Epithelial cell of proximal tubule (primary cell): ENCODE results near the gene MIDN. TPM values are rescaled to one million over a fixed set of nuclear protein-coding genes. Genes with fewer than 3 reads are reported as not detected.

ENCODE experiments used
- DNase-seq: peaks from one replicate; pipeline ENCODE4 v3.0.0-alpha.2; 2011; ENCODE audit warnings: low read depth
- H3K4me3 ChIP-seq: 2 replicates; pipeline ENCODE4 v1.5.1; 2011; ENCODE audit warnings: low read depth, mild to moderate bottlenecking, low read length
- total RNA-seq: library from RNA; depleted of rRNA; stranded (reverse); fragments of >200 nt; gene quantifications from 2 replicates; pipeline ENCODE4 v1.2.3, GENCODE V29; 2015
- TF ChIP-seq, protein P1 (sequence below): conservative IDR thresholded peaks from 2 replicates; pipeline ENCODE4 v1.5.1; 2012; ENCODE audit warnings: low read depth, mild to moderate bottlenecking, low read length

Gene MIDN
- total RNA-seq, 1 donor from 2014 or later: 66.3 TPM

DNA sequence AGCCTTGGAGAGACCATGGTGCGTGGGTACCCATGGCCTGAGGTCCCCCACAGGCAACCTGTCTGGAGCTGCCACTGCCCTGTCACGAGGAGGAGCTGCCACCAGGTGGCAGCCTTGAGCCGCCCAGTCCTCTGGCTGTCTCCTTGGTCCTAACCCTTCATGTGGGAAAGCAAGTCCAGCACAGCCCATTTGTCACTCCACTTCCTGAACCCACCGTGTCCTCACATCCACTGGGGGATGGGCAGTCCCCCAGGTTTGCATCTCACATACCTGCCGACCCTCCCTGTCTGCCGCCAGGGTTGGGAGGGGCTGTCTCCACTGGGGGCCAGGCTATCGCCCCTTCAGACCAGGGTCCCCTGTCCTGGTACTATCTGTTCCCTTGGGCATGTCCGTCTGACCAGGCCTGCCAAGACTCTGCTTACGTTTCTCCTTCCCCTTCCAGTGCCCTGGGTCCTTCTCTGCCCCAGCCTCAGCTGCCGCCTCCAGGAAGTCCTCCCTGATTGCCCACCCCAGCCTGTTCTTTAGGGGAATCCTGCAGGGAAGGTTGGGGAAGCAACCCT, 31.5 kb downstream of the MIDN start:
- TF ChIP-seq, protein P1, sequence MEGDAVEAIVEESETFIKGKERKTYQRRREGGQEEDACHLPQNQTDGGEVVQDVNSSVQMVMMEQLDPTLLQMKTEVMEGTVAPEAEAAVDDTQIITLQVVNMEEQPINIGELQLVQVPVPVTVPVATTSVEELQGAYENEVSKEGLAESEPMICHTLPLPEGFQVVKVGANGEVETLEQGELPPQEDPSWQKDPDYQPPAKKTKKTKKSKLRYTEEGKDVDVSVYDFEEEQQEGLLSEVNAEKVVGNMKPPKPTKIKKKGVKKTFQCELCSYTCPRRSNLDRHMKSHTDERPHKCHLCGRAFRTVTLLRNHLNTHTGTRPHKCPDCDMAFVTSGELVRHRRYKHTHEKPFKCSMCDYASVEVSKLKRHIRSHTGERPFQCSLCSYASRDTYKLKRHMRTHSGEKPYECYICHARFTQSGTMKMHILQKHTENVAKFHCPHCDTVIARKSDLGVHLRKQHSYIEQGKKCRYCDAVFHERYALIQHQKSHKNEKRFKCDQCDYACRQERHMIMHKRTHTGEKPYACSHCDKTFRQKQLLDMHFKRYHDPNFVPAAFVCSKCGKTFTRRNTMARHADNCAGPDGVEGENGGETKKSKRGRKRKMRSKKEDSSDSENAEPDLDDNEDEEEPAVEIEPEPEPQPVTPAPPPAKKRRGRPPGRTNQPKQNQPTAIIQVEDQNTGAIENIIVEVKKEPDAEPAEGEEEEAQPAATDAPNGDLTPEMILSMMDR: peak; percentile 95
- no peak for DNase-seq
- no peak overlapping the region for H3K4me3 ChIP-seq

DNA sequence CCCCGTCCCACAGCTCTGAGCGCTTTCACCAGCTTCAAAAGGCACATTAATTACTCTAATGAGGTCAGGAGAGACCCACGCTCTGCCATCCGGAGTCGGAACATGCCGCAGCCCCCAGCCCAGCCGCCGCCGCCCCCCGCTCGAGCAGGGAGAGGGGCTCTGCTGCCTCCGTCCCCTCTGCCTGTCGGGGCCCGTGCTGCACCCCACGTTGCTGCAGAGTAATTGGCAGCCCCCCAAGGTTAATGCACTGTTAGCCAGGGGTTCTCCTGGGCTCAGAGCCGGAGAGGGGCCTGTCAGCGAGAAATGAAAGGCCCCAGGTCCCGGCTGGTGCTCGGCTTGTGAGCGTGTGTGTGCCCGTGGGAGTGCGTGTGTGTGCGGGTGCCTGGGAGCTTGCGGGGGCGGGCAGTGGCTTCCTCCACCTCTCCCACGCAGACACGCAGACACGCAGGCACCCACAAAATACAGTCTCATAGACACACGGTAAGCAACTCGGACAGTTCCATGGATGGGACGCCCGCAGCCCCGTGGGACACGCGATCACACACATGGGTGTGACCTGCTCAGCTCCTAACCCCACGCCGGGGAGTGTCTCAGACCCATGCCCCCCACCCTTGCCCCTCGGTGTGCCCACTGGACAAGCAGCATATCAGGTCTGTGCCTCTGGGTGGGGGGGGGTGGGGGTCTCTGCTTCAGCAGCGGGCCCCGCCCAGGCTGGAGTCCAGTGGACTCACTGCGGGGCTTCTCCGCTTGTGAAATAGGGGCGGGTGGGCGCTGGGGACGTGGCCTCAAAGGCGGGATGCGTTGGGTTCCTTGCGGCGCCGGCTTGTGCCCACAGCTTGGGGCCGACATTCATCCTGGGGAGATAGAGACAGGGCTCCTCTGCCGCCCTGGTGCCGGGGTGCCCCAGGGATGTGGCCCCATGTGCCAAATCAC, 32.5 kb downstream of the MIDN start:
- no peak for DNase-seq
- TF ChIP-seq, protein P1: no peak

DNA sequence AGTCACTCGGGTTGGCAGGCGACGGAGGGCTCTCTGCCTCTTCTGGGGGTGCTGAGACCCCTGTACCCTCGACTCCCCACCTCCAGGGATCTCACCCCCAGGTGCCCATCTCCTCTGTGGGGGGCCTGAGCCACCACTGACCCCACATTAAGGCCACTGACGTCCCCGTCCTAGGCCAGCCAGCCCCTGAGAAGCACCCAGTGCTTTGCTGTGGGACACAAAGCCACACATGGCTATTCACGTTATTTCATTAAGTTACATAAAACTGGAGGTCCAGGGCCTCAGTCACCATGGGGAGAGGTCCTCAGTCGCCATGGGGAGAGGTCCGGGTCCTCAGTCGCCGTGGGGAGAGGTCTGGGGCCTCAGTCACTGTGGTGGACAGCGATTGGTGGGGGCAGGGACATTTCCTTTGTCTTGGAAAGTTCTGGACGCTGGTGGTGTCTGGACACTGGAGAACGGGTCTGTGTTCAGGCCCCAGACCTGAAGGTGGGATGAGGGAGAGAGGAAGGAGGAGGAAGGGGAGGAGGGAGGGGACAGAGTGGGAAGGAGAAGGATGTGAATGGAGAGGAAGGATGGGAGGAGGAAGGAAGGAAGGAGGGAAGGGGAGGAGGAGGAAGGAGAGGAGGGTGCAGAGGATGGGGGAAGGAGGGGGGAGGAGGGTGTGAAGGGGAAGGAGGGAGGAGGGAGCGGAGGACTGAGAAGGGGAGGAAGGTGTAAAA, 33.3 kb downstream of the MIDN start:
- no peak overlapping the region for H3K4me3 ChIP-seq
- no peak for DNase-seq
- TF ChIP-seq, protein P1: no peak

More for the DNA sequence above, 32.5 kb downstream of the MIDN start:
- H3K4me3 ChIP-seq: no peak overlapping the region

DNA sequence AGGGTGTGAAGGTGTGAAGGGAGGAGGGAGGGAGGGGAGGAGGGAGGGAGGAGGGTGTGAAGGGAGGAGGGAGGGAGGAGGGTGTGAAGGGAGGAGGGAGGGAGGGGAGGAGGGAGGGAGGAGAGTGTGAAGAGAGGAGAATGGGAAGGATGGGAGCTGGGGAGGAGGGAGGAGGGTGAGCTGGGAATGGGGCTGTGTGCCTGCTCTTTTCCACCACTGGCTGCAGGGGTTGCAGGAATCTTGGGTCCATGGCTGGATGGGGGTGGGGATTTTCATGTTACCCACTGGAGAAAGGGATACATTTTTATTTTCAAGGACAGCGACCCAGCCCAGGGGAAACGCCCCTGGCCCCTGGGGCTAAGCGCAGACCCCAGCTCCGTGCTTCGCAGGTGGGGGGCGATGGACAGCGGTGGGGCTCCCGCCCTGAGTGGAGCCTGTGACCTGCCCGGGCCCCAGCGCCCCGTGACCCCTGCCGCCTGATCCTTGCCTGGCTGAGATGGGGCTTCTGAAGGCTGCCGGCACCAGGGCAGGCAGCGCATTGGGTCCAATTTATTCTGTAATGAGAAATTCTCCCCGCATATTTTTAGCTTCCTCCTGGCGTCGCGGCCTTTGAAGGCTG, 34.3 kb downstream of the MIDN start:
- no peak for DNase-seq
- TF ChIP-seq, protein P1: no peak
- no peak overlapping the region for H3K4me3 ChIP-seq

DNA sequence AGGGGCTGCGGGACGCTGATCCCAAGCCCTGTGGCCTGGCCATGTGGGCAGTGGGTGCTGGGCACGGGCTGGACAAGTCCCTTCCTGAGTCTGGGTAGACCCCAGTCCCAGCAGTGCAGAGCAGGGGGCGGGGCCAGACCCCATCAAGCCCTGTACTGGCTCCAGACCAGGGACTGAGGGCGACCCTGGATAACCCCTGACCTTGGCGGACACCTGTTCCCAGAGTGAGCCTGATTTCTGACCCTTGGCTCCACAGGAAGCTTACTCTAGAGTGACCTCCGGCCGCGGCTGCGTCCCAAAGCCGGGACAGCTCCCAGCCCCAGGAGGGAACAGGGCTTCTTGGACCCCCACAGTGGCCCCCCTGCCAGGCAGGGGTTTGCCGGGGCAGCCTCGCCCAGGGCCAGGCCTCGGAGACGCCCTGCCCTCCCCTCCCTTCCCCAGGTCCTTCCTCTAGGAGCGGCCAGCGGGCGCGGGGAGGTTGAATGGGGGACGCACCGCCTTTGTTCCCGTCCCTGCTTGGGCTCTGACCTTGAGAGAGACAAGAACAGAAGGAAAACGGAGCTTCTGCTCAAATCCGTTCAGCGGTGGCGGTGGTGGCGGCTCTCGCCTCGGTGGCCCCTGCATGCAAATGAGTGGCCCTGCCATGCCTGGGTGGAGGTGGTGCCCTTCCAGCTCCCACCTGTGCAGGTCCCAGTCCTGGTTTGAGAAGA, 35.0 kb downstream of the MIDN start:
- TF ChIP-seq, protein P1: no peak
- no peak for DNase-seq
- H3K4me3 ChIP-seq: no peak overlapping the region

DNA sequence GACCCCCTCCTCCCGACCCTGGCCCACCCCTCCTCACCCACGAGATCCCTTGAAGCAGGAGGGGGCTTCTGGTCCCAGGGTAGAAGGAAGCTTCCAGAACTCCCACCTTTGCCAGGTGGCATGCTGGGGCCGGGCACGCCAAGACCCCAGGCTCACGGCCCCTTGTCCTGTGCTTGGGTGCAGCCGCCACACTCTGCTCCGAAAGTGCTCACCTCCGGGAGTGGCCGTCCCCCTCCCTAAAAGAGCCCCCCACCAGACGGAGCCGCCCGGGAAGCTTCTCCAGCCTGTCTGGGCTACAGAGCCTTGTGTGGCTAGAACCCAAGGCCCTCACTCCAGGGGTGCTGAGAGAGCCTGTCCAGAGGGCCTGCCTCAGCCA, 35.5 kb downstream of the MIDN start:
- no peak for DNase-seq
- H3K4me3 ChIP-seq: no peak overlapping the region
- TF ChIP-seq, protein P1: no peak
